ENCODE results near the gene UBASH3B.

GRCh38 chr11:122743949-122744348 lies 88.4 kb downstream of the UBASH3B start:
- TF ChIP-seq CTCF (IDR thresholded peaks at IDR 0.05) (no peak), POLR2A (IDR thresholded peaks at IDR 0.05) (no peak)
